NCI-H2171 (cell line): ENCODE results near the gene LCE1E.

Experiments used
- DNase-seq: peaks from one replicate; lab custom pipeline; 2025; lab: John Stamatoyannopoulos, UW

The LCE1E gene

GRCh38 chr1:152777510-152778137 lies 8.4 kb upstream of the LCE1E start:
- DNase-seq = peak; percentile 13

GRCh38 chr1:152783095-152783494 lies 3.0 kb upstream of the LCE1E start:
- no peak for DNase-seq

GRCh38 chr1:152795686-152796085 lies 9.6 kb downstream of the LCE1E start:
- DNase-seq = no peak

GRCh38 chr1:152796421-152796820 lies 10.4 kb downstream of the LCE1E start, which contains the start of gene LCE1D:
TSS of gene LCE1D (plus strand) at chr1:152796721. CDS start at chr1:152797795, 1,074 bp downstream.
- DNase-seq = no peak

GRCh38 chr1:152801333-152801732 lies 15.3 kb downstream of the LCE1E start:
- no peak for DNase-seq

GRCh38 chr1:152806576-152806975 lies 20.5 kb downstream of the LCE1E start, which contains the start of gene LCE1C:
TSS of gene LCE1C (minus strand) at chr1:152806651. CDS start at chr1:152805478, 1,173 bp downstream.
- DNase-seq = no peak

- DNase-seq = no peak
These were observed 25.0 kb downstream of the LCE1E start for GRCh38 chr1:152811050-152811449.

GRCh38 chr1:152811671-152812070 lies 25.6 kb downstream of the LCE1E start, which contains the start of gene LCE1B:
TSS of gene LCE1B (plus strand) at chr1:152811971. CDS start at chr1:152812447, 476 bp downstream.
- no peak for DNase-seq

- DNase-seq = no peak
These were observed 31.3 kb downstream of the LCE1E start for GRCh38 chr1:152817309-152817708.

GRCh38 chr1:152823294-152823693 lies 37.2 kb downstream of the LCE1E start:
- no peak for DNase-seq

- DNase-seq = no peak
These were observed 38.9 kb downstream of the LCE1E start for GRCh38 chr1:152824964-152825363.

GRCh38 chr1:152827173-152827572 lies 41.1 kb downstream of the LCE1E start, which contains the start of gene LCE1A:
TSS of gene LCE1A (plus strand) at chr1:152827473. CDS start at chr1:152827473, 0 bp downstream.
- no peak for DNase-seq

GRCh38 chr1:152836870-152837269 lies 50.8 kb downstream of the LCE1E start:
- DNase-seq = no peak
